ENCODE measurements around the gene TRAF7.

GRCh38 chr16:2165861-2166260, 10.3 kb downstream of the TRAF7 start:
- TF ChIP-seq, protein P1, sequence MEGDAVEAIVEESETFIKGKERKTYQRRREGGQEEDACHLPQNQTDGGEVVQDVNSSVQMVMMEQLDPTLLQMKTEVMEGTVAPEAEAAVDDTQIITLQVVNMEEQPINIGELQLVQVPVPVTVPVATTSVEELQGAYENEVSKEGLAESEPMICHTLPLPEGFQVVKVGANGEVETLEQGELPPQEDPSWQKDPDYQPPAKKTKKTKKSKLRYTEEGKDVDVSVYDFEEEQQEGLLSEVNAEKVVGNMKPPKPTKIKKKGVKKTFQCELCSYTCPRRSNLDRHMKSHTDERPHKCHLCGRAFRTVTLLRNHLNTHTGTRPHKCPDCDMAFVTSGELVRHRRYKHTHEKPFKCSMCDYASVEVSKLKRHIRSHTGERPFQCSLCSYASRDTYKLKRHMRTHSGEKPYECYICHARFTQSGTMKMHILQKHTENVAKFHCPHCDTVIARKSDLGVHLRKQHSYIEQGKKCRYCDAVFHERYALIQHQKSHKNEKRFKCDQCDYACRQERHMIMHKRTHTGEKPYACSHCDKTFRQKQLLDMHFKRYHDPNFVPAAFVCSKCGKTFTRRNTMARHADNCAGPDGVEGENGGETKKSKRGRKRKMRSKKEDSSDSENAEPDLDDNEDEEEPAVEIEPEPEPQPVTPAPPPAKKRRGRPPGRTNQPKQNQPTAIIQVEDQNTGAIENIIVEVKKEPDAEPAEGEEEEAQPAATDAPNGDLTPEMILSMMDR (IDR thresholded peaks at IDR 0.05 in 2 of 3, conservative IDR thresholded peaks at IDR 0.05 in 1 of 3; ENCODE audit: borderline replicate concordance in 1 of 3, insufficient read depth in 1 of 3, low read depth in 2 of 3, low read length in 2 of 3) = no peak
- TF ChIP-seq, protein P2, sequence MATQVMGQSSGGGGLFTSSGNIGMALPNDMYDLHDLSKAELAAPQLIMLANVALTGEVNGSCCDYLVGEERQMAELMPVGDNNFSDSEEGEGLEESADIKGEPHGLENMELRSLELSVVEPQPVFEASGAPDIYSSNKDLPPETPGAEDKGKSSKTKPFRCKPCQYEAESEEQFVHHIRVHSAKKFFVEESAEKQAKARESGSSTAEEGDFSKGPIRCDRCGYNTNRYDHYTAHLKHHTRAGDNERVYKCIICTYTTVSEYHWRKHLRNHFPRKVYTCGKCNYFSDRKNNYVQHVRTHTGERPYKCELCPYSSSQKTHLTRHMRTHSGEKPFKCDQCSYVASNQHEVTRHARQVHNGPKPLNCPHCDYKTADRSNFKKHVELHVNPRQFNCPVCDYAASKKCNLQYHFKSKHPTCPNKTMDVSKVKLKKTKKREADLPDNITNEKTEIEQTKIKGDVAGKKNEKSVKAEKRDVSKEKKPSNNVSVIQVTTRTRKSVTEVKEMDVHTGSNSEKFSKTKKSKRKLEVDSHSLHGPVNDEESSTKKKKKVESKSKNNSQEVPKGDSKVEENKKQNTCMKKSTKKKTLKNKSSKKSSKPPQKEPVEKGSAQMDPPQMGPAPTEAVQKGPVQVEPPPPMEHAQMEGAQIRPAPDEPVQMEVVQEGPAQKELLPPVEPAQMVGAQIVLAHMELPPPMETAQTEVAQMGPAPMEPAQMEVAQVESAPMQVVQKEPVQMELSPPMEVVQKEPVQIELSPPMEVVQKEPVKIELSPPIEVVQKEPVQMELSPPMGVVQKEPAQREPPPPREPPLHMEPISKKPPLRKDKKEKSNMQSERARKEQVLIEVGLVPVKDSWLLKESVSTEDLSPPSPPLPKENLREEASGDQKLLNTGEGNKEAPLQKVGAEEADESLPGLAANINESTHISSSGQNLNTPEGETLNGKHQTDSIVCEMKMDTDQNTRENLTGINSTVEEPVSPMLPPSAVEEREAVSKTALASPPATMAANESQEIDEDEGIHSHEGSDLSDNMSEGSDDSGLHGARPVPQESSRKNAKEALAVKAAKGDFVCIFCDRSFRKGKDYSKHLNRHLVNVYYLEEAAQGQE (IDR thresholded peaks at IDR 0.05; ENCODE audit: low read depth) = no peak
- TF ChIP-seq EZH2 (IDR thresholded peaks at IDR 0.05) = no peak
- no peak for TF ChIP-seq SP1 (IDR thresholded peaks at IDR 0.05; ENCODE audit: low read depth)
- TF ChIP-seq EGR1 (IDR thresholded peaks at IDR 0.05; ENCODE audit: low read depth) = no peak
